Stimulated activated CD4-positive, alpha-beta T cell treated with anti-CD3 and anti-CD28 coated beads, Interleukin-2, amount 100 ng/mL, for 48 hours (primary cell): Measurements from ENCODE around the gene MINDY1.

ENCODE experiments used
- DNase-seq, 2 donors: peaks; one replicate each; pipeline ENCODE4 v3.0.0-alpha.2; 2020

Gene MINDY1

GRCh38 chr1:151010346-151010726, 3.6 kb upstream of the MINDY1 start:
- DNase-seq: no peak

- DNase-seq: no peak
Observed at GRCh38 chr1:151009674-151010345, 3.1 kb upstream of the MINDY1 start.

GRCh38 chr1:151009206-151009587, 2.5 kb upstream of the MINDY1 start:
- no peak for DNase-seq

- peak; percentile 94 to 95 for DNase-seq
Observed at GRCh38 chr1:151008244-151009205, 1.8 kb upstream of the MINDY1 start, which contains the start of gene PRUNE1. Gene PRUNE1, plus strand, starts transcription at chr1:151008449. Its CDS starts 184 bp downstream, at chr1:151008633.

GRCh38 chr1:151007853-151008243, 1.1 kb upstream of the MINDY1 start:
- no peak for DNase-seq

- DNase-seq: no peak
Observed at GRCh38 chr1:151005729-151006319, 878 bp downstream of the MINDY1 start.

- no peak for DNase-seq
Observed at GRCh38 chr1:151003180-151003579, 3.5 kb downstream of the MINDY1 start.

- no peak for DNase-seq
Observed at GRCh38 chr1:151002611-151003010, 4.1 kb downstream of the MINDY1 start.

- no peak for DNase-seq
Observed at GRCh38 chr1:151002051-151002450, 4.7 kb downstream of the MINDY1 start.

GRCh38 chr1:151001602-151002001, 5.1 kb downstream of the MINDY1 start:
- DNase-seq: no peak

GRCh38 chr1:151000408-151000807, 6.3 kb downstream of the MINDY1 start:
- DNase-seq: no peak

- DNase-seq: no peak
Observed at GRCh38 chr1:150999926-151000325, 6.8 kb downstream of the MINDY1 start.

GRCh38 chr1:150999051-150999674, 7.5 kb downstream of the MINDY1 start:
- DNase-seq: no peak

GRCh38 chr1:150997949-150998348, 8.8 kb downstream of the MINDY1 start:
- DNase-seq: no peak

- DNase-seq: no peak
Observed at GRCh38 chr1:150997126-150997872, 9.4 kb downstream of the MINDY1 start.

GRCh38 chr1:150995896-150996295, 10.8 kb downstream of the MINDY1 start:
- DNase-seq: no peak

GRCh38 chr1:150995460-150995859, 11.2 kb downstream of the MINDY1 start:
- DNase-seq: no peak

- DNase-seq: no peak
Observed at GRCh38 chr1:150994248-150994647, 12.5 kb downstream of the MINDY1 start.

GRCh38 chr1:150992626-150993025, 14.1 kb downstream of the MINDY1 start:
- DNase-seq: no peak

GRCh38 chr1:150987924-150988323, 18.8 kb downstream of the MINDY1 start:
- DNase-seq: no peak

- no peak for DNase-seq
Observed at GRCh38 chr1:150985179-150985825, 21.4 kb downstream of the MINDY1 start.
